GM12892 (cell line): ENCODE measurements around the gene RALY.

Source experiments
- POLR2A ChIP-seq: IDR thresholded peaks from 2 replicates; pipeline ENCODE4 v1.6.1; 2011; ENCODE audit warnings: low read depth, low read length, control low read depth
- POLR2AphosphoS5 ChIP-seq: IDR thresholded peaks from 2 replicates; pipeline ENCODE4 v1.6.1; 2011; ENCODE audit warnings: low read depth, low read length, control low read depth
- TAF1 ChIP-seq: IDR thresholded peaks from 2 replicates; pipeline ENCODE4 v1.6.1; 2011; ENCODE audit warnings: low read depth, mild to moderate bottlenecking, control low read depth, low read length, borderline replicate concordance

- TF ChIP-seq POLR2A (peak; percentile 91), POLR2AphosphoS5 (peak; percentile 96), TAF1 (peak; percentile 54; the same call in 1 of the 2 replicates)
Observed at GRCh38 chr20:33992923-33993575, 662 bp upstream of the RALY start.
